ENCODE data around the gene MYH9.

The MYH9 gene

DNA sequence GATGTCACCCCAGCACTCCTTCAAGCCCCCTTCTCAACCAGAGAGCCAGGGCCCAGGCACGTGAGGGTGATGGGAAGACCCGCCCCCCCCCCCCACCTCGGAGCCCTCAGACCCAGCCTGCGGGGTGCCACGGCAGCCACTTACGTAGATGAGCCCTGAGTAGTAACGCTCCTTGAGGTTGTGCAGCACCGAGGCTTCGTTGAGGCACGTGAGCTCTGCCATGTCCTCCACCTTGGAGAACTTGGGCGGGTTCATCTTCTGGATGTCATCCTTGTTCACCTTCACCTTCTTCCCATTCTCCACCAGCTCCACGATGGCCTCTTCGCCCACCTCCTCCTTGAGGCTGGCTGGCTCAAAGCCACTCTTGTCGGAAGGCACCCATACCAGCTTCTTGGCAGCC is 39.0 kb downstream of the MYH9 start:
- DNase-seq (ENCODE audit: low read depth): no peak

DNA sequence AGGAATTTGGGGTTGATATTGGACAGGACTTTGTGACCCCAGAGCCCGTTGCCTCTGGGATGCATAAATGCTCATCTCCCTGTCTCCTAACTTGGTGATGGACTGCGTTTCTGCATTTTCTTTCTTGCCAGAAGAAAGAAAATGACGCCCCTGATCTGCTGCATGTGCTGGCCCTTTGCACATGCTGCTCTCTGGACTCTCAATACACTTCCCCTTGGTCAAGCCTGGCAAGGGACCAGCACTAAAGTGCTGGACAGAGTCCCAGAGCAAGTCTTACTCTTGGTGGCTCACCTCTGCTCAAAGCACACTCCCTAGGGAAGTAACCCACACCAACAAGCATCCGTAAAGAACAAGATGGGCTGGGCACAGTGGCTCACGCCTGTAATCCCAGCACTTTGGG is 40.7 kb downstream of the MYH9 start:
- DNase-seq (ENCODE audit: low read depth): no peak

DNA sequence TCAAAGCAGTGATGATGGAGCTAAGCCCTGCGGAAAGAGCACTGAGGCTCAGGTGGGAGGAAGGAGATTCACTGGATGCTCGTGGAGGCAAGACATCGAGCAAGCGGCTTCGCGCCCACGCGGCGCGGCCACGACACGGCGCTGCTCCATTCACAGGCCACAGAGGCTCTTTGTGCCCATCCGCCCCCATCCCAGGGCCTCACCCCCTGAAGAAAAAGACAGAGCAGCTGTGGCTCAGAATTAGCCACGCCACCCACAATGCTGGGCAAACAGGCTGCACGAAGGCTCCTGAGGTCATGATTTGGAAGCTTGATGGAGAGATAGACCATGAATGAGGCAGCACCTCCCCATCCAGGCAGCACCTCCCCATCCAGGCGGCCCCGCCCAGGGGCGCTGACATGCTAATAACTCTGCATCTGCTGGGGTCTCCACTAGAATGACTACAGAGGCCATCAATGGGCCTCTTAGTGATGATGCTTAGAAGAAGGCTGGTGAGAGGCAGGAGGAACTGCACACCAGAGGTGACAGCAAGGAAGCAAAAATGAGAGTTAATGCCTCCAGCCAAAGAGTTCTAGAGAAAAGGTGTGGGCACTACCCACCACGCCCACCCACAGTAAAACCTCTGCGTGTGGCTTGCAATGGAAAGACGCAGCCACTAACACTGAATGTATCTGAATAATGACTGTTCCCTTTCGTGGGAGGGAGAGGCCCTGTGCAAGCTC is 43.5 kb downstream of the MYH9 start:
- DNase-seq (ENCODE audit: low read depth): peak; percentile 56

DNA sequence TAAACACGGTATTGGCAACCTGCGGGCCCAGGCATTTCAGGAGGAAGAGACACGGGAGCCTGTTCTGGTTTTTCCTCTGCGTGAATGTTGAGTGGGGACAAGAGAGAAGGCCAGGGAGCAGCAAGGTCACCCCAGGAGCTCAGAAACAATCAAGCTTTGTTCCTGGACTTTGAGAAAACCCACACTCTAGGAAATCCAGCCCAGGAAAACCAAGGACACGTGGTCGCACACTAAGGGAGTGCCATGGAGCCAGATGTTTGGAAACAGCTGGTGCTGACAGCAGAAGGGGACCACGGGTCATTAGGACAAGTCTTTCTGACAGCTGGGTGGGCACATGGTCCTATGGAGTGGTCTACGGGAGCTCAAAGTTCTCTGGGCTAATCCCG is 44.1 kb downstream of the MYH9 start:
- DNase-seq (ENCODE audit: low read depth): no peak

DNA sequence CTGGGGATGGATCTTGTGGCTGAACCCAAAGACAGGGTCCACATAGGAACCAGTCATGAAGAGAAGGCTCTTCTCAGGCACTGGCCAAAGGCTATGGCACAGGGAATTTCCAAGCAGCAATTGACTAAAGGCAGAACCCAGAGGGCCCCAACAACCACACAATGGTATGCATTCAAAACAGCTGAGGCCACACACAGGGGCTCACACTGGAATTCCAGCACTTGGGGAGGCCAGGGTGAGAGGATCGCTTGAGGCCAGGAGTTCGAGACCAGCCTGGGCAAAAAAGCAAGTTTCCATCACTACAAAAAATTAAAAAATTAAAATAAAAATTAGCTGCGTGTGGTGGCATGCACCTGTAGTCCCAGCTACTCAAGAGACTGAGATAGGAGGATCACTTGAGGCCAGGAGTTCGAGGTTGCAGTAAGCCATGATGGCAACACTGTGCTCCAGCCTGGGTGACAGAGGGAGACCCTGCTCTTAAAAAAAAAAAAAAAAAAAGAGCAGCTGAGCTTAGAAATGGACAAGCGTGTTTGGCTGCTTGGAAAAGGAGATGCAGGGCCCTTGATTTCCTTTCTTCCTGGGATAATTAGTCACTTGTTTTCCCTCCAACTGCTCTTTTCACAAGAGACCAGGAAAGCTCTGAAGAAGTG is 44.6 kb downstream of the MYH9 start:
- DNase-seq (ENCODE audit: low read depth): no peak

DNA sequence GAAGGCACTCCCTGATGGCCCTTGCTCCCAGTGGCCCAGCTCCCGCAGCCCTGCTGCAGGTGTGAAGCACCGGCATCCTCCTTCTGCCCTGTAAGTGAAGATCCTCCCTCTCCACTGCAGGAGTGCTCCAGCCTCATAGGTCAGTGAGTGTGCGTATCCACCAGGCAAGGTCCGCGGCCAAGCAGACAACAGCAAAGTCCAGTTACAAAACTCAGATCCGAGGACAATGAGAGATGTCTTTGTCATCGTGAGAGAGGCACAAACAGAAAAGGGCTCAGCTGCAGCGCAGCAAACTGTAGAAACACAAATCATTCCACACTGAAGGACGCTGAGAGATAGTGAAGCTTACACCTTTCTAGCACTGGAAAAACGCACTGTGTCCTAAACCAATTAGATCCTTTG is 46.1 kb downstream of the MYH9 start:
- DNase-seq (ENCODE audit: low read depth): no peak

DNA sequence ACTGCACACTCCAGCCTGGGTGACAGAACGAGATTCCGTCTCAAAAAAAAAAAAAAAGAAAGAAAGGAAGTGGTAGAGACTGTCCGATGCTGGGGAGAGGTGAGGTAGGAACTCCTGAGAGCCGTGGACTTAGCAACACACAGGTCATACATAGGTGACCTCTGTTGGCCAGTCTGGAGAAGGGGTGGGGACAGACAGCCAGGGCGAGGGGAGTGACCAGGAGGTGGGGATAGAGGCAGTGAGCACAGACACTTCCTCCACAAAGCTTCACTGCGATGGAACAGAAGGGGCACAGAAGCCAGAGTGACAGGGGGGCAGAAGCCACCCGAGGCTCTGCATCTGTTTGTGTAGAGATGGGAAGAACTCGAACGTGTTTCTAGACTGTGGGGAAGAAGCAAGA is 47.1 kb downstream of the MYH9 start:
- DNase-seq (ENCODE audit: low read depth): no peak

DNA sequence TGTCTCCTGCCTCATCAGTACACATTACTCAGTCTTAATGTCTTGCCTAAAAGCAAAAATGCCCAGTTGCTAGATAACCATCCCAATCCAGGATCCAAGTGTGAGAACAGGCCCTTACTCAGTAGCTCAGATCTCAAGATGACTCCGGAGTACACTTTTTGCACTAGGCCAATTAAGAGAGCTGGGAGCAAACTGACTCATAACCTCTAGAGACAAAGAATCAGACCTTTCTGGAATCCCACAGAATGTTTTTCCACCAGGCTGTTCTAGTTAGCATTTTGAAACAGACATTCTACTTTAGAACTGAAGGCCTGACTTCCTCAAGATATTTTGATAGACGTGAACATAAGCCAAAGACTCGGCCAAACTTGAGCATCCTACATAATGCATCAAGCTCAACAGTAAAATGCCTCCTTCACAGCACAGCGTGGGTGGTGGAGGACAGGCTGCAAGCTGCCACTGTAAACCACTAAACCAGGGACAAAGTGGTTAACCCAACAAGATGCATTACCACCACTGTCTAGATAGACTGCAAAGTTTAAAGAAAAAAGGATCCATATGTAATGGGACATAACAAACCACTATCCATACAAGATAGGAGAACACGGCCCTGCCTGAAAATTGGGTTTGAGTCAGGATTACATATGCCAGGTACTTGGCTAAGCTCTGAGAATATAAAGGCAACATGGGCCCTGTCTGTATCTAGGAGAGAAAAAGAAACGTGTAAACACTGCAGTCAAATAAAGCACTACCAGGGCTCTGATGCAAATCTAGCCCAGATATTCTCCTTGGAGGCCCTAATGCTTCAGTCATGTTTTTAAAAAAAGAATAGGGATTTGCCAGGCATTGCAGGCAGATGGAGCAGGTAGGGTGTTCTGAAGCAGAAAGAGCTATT is 48.3 kb downstream of the MYH9 start:
- no peak for DNase-seq (ENCODE audit: low read depth)

DNA sequence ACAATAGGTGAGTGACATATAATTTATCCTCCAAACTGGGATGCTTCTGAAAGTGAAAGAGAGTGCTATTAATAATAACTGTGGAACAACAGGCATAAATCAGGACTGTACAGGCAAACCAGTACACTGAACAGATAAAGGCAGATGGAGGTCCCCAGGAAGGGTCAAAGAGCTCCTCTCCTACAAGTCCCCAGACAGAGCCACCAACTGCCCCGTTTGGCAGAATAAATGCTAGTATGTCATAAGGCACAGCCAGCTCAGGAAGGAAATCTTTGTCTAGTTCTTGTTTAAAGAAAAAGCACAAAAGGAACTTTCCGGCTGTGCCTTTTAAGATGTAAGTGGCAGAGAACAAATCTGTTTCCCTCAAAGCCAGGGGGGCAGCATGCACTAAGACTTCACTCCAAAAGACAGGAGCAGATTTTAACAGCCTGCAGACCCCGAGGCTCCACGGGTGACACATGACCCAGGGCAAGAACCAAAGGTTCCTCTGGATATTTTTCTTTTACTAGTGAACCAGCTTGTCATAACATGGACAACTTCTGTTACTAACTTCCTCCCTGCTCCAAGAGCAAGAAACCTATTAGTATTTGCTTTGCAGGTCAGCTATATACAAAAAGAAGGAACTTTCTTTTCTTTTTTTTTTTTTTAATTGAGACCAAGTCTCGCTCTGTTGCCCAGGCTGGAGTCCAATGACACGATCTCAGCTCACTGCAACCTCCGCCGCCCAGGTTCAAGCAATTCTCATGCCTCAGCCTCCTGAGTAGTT is 50.2 kb downstream of the MYH9 start:
- DNase-seq (ENCODE audit: low read depth): no peak

DNA sequence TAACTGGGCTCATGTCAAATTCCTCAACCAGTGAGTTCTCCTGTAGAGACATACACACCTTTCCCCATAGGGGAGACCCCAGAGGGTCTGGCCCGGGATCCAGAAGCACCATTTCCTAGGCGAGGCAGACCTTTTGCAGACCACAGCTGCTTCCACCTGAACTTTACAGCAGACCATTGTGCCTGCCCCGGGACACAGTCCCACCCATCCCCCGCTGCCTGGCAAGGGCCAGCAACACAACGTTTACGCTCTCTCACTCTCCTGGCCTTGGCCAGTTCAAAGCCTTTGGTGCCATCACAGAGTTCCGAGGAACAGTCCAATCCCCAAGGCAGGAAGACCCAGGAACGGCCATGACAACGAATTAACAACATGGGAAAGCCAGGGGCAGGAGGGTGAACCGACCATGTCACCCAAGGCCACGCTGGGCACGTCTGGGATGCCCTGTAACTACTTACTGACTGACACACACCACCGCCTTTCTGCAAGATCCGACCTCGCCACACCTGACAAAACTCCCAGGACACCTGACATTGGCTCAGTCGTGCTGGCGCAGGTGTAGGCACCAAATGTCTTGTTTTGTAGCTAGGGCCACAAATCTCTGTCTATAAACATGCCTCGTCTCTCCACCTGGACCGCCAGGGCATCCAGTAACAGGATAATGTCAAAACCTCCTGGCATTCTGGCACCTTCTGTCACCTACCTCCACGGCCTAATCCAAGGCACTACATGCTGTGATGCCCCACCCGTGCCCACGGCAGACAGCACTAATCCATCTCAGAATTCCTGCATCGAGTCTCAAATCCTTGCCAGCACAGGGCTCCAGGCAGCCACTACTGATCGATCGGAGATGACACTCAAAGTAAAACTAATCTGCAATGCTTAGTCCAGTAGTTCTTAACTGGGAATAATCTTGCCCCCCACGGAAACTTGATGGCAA is 51.3 kb downstream of the MYH9 start:
- DNase-seq (ENCODE audit: low read depth): no peak

DNA sequence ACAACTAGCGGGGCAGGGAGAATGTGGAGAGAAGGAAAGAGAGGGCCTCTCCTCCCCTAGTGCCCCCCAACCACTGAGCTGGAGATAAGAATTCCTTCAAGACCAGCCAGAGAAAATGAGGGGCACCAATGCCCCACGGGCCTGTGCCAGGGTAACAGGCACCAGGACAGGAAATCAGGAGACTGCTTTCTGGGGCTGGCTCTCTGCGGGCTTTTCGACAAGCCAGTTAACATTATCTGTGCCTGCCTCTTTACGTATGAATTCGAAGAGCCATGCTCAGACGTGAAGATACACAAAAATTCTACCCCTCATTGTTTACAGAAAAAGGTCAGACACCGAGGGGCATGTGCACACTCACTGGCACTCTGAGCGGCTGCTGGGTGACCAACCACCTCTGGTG is 52.1 kb downstream of the MYH9 start:
- DNase-seq (ENCODE audit: low read depth): no peak

DNA sequence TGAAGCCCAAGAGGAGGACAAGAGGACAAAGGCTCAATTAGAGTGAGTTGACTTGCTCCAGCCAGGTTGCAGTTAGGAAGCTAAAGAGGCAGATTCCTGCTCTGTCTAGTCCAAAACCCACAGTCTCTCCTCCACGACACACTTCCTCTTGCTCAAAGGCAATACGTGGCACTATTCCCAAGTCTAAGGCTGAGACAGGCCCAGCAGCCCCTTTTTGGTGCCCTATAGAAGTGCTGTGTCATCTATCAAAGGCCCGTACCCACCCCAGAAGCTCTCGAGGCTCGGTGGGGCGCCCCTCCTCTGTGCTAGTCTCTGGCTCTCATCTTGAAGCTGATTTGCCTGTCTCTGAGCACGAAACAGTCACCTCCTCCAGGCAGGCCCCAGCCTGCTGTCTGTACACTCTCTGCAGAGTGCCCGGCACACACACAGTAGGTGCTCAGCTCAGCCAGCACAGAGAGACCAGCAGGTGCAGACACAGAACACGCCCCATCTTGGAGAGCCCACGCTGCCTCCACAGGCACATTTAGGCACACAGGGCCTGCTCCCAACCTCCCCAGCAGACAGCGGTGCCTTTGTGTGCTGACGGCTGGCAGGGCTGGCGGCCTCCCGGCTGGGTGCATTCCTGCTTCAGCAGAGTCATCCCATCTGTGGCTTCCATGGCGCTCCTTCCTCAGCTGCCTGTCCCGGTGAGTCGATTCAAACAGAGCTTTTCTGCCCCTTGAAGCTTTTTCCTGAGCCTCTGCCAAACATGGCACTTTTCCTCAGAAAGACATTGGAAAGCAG is 52.8 kb downstream of the MYH9 start:
- DNase-seq (ENCODE audit: low read depth): no peak

DNA sequence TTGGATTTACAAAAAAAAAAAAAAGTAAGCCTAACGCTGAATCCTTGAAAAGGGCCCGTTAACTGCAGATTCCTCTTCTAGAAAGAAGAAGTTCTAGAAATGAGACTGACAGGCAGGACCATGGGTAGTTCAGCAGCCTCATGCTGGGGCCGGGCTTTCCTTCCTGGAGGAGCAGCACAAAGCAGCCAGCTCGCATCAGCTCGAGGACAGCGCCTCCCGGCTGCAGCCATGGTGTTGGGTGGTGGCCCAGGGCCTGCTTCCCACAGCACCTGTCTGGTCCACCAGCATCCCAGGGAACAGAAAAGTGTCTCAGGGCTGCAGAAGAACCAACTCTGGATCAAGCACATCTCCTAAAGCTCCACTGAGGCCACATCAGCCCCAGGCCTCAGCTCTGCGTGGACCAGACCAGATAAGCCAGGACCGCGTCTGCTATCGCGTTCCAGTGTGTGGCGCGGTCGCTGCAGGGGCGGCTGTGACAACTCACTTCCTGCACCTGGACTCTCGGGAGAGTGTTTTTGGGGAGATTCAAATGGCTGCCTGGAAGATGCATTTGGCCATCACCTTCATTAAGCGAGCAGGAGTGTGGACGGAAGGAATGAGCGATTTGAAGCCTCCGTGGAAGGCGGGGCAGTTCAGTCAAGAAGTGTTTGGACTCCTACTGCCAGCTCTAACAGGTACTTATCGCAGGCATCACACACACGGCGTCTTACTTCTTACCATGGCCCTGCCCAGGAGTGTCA is 53.5 kb downstream of the MYH9 start:
- DNase-seq (ENCODE audit: low read depth): no peak

DNA sequence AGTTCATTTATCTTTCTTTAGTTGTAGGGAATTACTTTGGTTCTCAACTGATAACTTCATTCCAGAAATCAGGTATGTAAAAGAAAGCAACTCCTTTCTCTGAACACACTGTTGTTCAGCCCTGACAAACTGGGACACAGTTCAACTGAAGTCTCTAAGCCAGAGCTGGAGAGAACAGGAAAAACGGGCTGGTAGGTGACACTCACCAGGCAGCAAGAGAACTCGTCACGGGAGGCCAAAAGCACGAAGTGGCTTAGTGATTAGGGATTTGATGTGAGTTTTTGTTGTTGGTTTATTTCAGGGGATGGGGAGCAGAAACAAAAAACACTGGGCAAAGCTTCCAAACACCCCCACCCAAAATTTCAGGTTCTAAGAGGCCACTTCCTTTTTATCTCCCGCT is 54.1 kb downstream of the MYH9 start:
- no peak for DNase-seq (ENCODE audit: low read depth)

DNA sequence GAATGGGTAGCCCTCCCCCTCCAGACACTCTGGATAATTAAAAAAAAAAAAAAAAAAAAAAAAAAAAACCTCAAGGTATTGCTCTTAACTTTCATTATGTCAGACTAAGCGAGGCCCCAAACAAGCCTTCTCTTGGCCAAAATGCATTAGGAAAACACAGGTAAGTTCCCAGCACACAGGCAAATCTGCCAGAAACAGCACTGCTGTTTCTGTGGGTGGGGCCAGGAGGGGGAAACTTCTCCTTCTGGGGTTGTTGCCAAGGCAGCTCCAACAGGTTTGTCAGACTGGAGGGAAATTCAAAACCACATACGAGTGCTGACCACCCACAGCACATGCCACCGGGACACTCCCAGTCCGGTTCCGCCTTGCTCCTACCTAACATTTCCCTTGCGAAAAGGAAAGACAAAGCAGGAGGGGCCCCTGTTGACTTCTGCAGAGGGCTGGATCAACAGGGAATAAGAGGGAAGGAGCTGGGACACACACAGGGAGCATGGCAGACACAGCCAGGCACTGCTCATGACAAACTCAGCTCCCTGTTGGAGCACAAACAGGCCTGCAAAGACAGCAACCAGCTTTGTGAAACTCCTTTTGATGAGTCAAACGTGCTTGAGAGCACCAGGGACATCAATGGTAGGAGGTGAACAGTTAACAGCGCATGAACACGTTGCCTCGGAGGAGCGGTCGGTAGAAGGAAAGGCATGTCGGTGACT is 55.0 kb downstream of the MYH9 start:
- peak; percentile 49 for DNase-seq (ENCODE audit: low read depth)

DNA sequence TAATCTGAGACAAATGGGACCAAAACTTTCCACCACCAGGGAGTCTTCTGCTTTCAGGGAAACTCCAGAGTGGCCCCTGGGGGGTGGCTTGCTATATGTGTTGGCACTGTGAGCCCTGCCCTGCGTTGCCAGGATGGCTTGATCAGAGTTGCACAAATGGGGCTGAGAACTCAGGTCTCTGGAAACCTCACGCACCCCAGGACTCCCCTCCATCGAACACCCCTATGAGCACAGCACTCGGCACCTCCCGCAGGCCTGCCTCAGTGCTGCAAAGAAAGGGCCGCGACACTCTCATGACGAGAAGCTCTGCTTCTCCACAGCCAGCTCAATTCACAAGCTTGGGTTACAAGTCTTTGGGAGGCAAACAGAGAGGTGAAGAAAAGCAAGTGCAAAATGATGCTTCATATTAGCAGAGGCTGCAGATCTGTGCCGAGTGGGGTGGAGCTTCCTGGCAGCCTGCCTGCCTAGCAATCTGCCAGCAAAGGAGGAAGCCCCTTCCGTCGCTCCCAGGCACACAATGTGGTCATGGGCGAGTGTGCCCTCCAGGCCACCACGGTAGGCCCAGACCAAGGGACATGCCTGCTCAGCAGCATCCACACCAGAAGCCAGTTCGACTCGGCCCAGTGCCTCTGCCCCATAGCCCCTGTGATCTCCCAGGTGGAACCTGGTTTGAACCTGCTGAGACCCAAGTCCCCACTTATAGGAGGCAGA is 55.7 kb downstream of the MYH9 start:
- DNase-seq (ENCODE audit: low read depth): no peak

DNA sequence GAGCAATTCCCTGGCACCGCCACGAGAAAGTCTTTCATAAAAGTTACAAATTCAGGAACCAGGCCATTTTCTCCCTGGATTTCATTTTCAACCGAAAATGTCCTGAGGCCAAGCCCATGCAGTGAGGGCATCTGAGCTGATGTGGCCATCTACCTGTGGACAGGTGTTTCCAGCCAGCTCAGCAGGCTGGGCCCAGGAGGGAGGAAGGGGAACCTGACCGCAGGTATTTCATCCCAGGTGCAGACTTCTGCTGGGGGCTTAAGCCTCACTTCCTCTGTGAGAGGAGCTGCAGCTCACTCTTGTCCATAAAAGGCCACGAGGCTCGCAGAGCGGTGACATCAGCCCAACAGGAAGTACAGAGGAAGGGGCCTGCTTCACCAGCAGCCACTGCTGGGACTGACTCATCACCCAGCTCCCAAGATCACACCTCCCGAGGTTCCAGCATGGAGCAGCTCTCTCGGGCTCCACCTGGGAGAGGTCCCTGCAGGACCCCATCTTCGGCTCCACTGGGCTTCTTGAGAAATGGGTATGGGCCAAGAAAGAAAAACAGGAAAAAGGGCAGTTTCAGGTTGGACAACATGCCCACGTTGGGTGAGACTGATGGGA is 56.4 kb downstream of the MYH9 start:
- DNase-seq (ENCODE audit: low read depth): peak; percentile 65
